Neural progenitor cell (in vitro differentiated cells): ENCODE data around the gene EOMES. TPM values are rescaled to one million over a fixed set of nuclear protein-coding genes. Genes with fewer than 3 reads are reported as not detected.

Source experiments
- DNase-seq: peaks from one replicate; pipeline ENCODE4 v3.0.0-alpha.2; 2016; ENCODE audit warnings: low spot score
- H2AFZ ChIP-seq: fragments of 200-600 bp; sonication (generic); replicated peaks from 2 replicates; pipeline ENCODE4 v1.6.1; 2016; ENCODE audit warnings: antibody characterized with exemption
- H3F3A ChIP-seq: fragments of 200-600 bp; sonication (generic); 2 replicates; pipeline ENCODE4 v1.6.1; 2016; ENCODE audit warnings: antibody characterized with exemption, low read depth
- H3K27ac ChIP-seq: fragments of 200-600 bp; sonication (generic); 2 replicates; pipeline ENCODE4 v1.5.1; 2016; ENCODE audit warnings: mild to moderate bottlenecking
- H3K27me3 ChIP-seq: fragments of 200-600 bp; sonication (generic); 2 replicates; pipeline ENCODE4 v1.6.1; 2016; ENCODE audit warnings: mild to moderate bottlenecking, moderate library complexity
- H3K36me3 ChIP-seq: fragments of 200-600 bp; sonication (generic); 2 replicates; pipeline ENCODE4 v1.5.1; 2016
- H3K4me1 ChIP-seq: fragments of 200-600 bp; sonication (generic); 2 replicates; pipeline ENCODE4 v1.6.1; 2016; ENCODE audit warnings: mixed run types
- H3K4me2 ChIP-seq: fragments of 200-600 bp; sonication (generic); 2 replicates; pipeline ENCODE4 v1.6.1; 2016
- H3K4me3 ChIP-seq: fragments of 200-600 bp; sonication (generic); 2 replicates; pipeline ENCODE4 v1.5.1; 2016
- H3K79me2 ChIP-seq: fragments of 200-600 bp; sonication (generic); 2 replicates; pipeline ENCODE4 v1.6.1; 2016; ENCODE audit warnings: low read depth
- H3K9ac ChIP-seq: fragments of 200-600 bp; sonication (generic); 2 replicates; pipeline ENCODE4 v1.6.1; 2016
- H3K9me3 ChIP-seq: fragments of 200-600 bp; sonication (generic); 2 replicates; pipeline ENCODE4 v1.5.1; 2016; ENCODE audit warnings: low read depth
- H4K20me1 ChIP-seq: fragments of 200-600 bp; sonication (generic); 2 replicates; pipeline ENCODE4 v1.6.1; 2016; ENCODE audit warnings: low read depth
- H3K27ac Mint-ChIP-seq: 3 replicates; pipeline ENCODE4 v1.8.0; 2021; ENCODE audit warnings: mixed read lengths
- H3K27me3 Mint-ChIP-seq: 2 replicates; pipeline ENCODE4 v1.8.0; 2022; ENCODE audit warnings: low read depth, mild to moderate bottlenecking, inconsistent platforms, moderate library complexity, mixed read lengths; ENCODE audit not compliant: insufficient read depth
- H3K36me3 Mint-ChIP-seq: 3 replicates; pipeline ENCODE4 v1.8.0; 2021; ENCODE audit warnings: mixed read lengths
- H3K4me1 Mint-ChIP-seq: 3 replicates; pipeline ENCODE4 v1.8.0; 2021; ENCODE audit warnings: mixed read lengths
- H3K4me3 Mint-ChIP-seq: 3 replicates; pipeline ENCODE4 v1.8.0; 2021; ENCODE audit warnings: mild to moderate bottlenecking, moderate library complexity, mixed read lengths
- H3K9me3 Mint-ChIP-seq: 3 replicates; pipeline ENCODE4 v1.8.0; 2020; ENCODE audit warnings: mixed read lengths
- CTCF ChIP-seq: fragments of 200-600 bp; sonication (generic); IDR thresholded peaks from 2 replicates; pipeline ENCODE4 v1.5.1; 2017; ENCODE audit warnings: antibody characterized with exemption, mild to moderate bottlenecking
- EZH2 ChIP-seq: fragments of 200-600 bp; sonication (generic); IDR thresholded peaks from 2 replicates; pipeline ENCODE4 v1.6.1; 2017; ENCODE audit warnings: antibody characterized with exemption, mild to moderate bottlenecking, moderate library complexity
- EZH2phosphoT487 ChIP-seq: fragments of 200-600 bp; sonication (generic); IDR thresholded peaks from 2 replicates; pipeline ENCODE4 v1.6.1; 2017; ENCODE audit warnings: antibody characterized with exemption
- total RNA-seq: library from RNA; depleted of rRNA; stranded (reverse); fragments of >200 nt; gene quantifications from 2 replicates; pipeline ENCODE4 v1.2.3, GENCODE V29; 2015; ENCODE audit warnings: low replicate concordance

Gene EOMES
- total RNA-seq, 1 donor from 2014 or later, result not detected

- Mint-ChIP-seq H3K4me1 (peaks cover 2% of the 10 kb centered on the region), H3K9me3 (no peaks in the 10 kb centered on the region), H3K27me3 (no peaks in the 10 kb centered on the region), H3K27ac (no peak overlapping the region), H3K4me3 (no peak overlapping the region), H3K36me3 (no peaks in the 10 kb centered on the region)
- Histone ChIP-seq H3K4me3 (no peak overlapping the region), H4K20me1 (no peaks in the 10 kb centered on the region), H3F3A (peaks cover under 1% of the 10 kb centered on the region), H3K27me3 (no peaks in the 10 kb centered on the region), H2AFZ (no peak overlapping the region), H3K27ac (no peak overlapping the region), H3K4me1 (no peaks in the 10 kb centered on the region), H3K4me2 (no peak overlapping the region), H3K79me2 (no peaks in the 10 kb centered on the region), H3K9ac (no peak overlapping the region), H3K9me3 (no peaks in the 10 kb centered on the region), H3K36me3 (no peaks in the 10 kb centered on the region)
- TF ChIP-seq CTCF (no peak), EZH2 (no peak), EZH2phosphoT487 (no peak)
- DNase-seq, result no peak
These were observed 35.5 kb downstream of the EOMES start for GRCh38 chr3:27686642-27687041.

- Histone ChIP-seq H3K79me2 (no peaks in the 10 kb centered on the region), H4K20me1 (peaks cover 1% of the 10 kb centered on the region), H3K4me3 (no peak overlapping the region), H3K36me3 (no peaks in the 10 kb centered on the region), H3K4me1 (no peaks in the 10 kb centered on the region), H3K27me3 (no peaks in the 10 kb centered on the region), H2AFZ (no peak overlapping the region), H3K4me2 (no peak overlapping the region), H3F3A (peaks cover 12% of the 10 kb centered on the region), H3K27ac (no peak overlapping the region), H3K9ac (no peak overlapping the region), H3K9me3 (no peaks in the 10 kb centered on the region)
- H3K4me1 Mint-ChIP-seq, result peaks cover 11% of the 10 kb centered on the region
- H3K36me3 Mint-ChIP-seq, result no peaks in the 10 kb centered on the region
- H3K9me3 Mint-ChIP-seq, result no peaks in the 10 kb centered on the region
- TF ChIP-seq EZH2 (no peak), CTCF (no peak), EZH2phosphoT487 (no peak)
- H3K27ac Mint-ChIP-seq, result no peak overlapping the region
- no peak for DNase-seq
- H3K27me3 Mint-ChIP-seq, result no peaks in the 10 kb centered on the region
- no peak overlapping the region for H3K4me3 Mint-ChIP-seq
These were observed 36.6 kb downstream of the EOMES start for GRCh38 chr3:27685474-27685873.

GRCh38 chr3:27684302-27684701 is 37.8 kb downstream of the EOMES start:
- Histone ChIP-seq H3K9me3 (no peaks in the 10 kb centered on the region), H3K79me2 (no peaks in the 10 kb centered on the region), H3K27ac (no peak overlapping the region), H3K4me2 (no peak overlapping the region), H3K27me3 (peaks cover 10% of the 10 kb centered on the region), H3K36me3 (no peaks in the 10 kb centered on the region), H3K4me3 (no peak overlapping the region), H3F3A (peaks cover 17% of the 10 kb centered on the region), H3K4me1 (no peaks in the 10 kb centered on the region), H3K9ac (no peak overlapping the region), H2AFZ (no peak overlapping the region), H4K20me1 (peaks cover 6% of the 10 kb centered on the region)
- TF ChIP-seq EZH2, result no peak
- TF ChIP-seq CTCF, result no peak
- TF ChIP-seq EZH2phosphoT487, result no peak
- Mint-ChIP-seq H3K4me1 (peaks cover 11% of the 10 kb centered on the region), H3K36me3 (no peaks in the 10 kb centered on the region), H3K4me3 (no peak overlapping the region), H3K27ac (no peak overlapping the region), H3K9me3 (no peaks in the 10 kb centered on the region), H3K27me3 (no peaks in the 10 kb centered on the region)
- no peak for DNase-seq
